ENCODE results near the gene RAET1E.
"Not testable (repeated sequence)": the region's sequence is repeated elsewhere in the genome, so short reads cannot be mapped to it uniquely, and the experiment has no call there.

The RAET1E gene

GRCh38 chr6:149897855-149898744 is at the start of gene RAET1E:
RAET1E (minus strand) TSS chr6:149898113; CDS start chr6:149890901, 7,212 bp downstream.
- DNase-seq (ENCODE audit: low spot score): peak; percentile 40

DNA sequence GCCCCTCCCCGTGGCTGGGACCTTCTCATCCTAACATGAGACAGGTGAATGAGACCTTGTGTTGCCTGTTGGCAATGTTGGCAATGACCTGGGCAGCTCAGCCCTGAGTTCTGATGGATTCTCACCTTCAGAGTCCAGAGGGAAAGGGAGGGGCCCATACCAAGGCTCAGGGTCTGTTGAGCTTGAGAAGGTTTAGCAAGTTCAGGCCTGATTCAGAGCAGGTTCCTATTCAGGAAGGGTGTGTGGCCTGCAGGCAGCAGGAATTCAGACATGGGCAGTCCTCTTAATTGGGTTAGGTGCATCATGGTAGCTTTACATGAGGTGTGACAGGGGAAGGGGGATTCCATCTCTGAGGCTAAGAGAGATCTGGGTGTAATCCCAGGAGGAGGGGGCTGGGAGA is 49.6 kb upstream of the RAET1E start:
- DNase-seq (ENCODE audit: low spot score): not testable (repeated sequence)

- peak; percentile 15 for DNase-seq (ENCODE audit: low spot score)
Measured at GRCh38 chr6:149946631-149947030, 48.7 kb upstream of the RAET1E start.

GRCh38 chr6:149945276-149945675 is 47.4 kb upstream of the RAET1E start:
- not testable (repeated sequence) for DNase-seq (ENCODE audit: low spot score)

DNA sequence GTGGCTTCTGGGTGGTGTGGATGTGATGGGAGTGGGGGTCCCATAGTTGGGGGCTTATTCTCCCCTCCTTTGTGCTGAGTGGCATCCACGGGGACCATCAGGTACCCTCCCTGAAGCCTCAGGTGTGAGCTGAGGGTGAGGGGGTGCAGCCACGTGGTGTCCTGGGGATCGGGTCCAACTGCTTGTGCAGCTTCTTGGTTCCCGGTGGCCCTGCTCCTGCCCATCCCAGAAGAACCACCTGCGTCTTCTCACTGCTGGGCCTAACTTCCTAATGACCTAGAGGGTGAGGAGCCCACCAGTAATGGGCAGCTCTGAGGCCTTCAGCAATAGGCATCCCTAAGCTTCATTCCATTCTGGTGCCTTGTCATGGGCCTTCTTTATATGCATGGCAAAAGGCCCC is 45.4 kb upstream of the RAET1E start:
- DNase-seq (ENCODE audit: low spot score): not testable (repeated sequence)

DNA sequence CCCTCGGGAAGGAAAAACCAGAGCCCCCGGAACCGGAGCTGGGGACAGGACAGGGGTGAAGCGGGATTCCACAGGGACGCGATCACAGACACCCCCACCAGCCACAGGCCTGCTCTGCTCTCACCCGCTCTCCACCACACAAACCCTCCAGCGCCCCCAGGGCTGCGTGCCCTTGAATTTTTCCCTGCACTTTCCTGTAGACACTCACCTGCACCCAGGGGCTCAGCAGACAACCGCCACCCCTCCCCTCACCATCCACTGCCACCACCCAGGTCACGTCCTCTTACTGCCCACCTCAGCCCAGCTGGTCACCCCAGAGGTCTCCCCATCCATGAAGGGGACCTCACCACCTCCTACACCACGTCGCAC is 44.5 kb upstream of the RAET1E start:
- no peak for DNase-seq (ENCODE audit: low spot score)

GRCh38 chr6:149941583-149942460 is 43.9 kb upstream of the RAET1E start, which contains the start of gene ULBP2:
ULBP2 (plus strand) TSS chr6:149942014; CDS start chr6:149942073, 59 bp downstream.
- peak; percentile 80 for DNase-seq (ENCODE audit: low spot score)

DNA sequence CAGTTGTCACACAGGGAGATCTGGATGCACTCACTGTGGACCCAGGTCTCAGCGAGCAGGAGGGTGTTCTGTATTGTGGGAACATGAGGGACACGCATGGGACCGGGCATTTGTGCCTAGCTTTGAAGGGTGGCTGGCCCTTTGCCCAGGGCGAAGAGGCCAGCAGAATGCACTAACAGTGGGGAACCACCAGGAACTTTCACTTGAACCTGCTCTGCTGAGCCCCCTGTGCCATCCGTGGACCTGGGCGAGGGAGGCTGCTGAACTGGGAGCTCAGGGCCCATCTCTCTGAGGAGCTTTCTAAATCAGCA is 42.7 kb upstream of the RAET1E start:
- no peak for DNase-seq (ENCODE audit: low spot score)

DNA sequence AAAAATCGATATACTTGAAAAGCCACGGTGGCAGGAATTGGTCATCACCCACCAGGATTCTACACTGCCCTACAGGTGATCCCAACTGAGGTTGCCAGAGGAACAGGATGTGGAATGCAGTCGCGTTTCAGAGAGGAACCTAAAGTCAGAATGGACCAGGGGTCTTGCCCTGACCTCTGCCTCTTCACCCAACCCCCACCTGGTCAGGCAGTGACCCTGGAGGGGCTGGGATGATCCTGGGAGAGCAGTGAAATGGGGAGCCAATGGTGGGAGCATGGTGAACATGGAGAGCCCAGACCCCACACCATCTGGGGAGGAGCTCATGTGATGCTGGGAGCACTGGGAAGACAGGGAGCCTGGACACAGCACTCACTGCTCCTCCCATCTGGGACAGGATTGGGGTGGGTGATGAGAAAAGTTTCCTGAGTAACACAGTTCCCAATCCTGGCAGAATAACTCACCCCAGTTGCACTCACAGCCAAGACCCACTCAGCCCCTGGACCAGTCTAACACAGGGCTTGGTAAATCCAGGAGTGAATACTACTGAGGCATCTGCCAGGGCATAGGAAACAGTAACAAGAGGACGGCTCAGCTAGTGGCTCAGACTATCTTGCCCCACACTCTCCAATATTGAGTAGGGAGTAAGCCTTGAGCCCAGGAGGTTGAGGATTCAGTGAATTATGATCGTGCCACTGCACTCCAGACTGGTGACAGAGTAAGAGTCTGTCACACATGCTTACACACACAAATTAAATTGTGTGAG is 42.2 kb upstream of the RAET1E start:
- DNase-seq (ENCODE audit: low spot score): peak; percentile 44

GRCh38 chr6:149939356-149939648 is 41.4 kb upstream of the RAET1E start:
- no peak for DNase-seq (ENCODE audit: low spot score)

- DNase-seq (ENCODE audit: low spot score): peak; percentile 49
Measured at GRCh38 chr6:149938571-149939355, 40.9 kb upstream of the RAET1E start.

DNA sequence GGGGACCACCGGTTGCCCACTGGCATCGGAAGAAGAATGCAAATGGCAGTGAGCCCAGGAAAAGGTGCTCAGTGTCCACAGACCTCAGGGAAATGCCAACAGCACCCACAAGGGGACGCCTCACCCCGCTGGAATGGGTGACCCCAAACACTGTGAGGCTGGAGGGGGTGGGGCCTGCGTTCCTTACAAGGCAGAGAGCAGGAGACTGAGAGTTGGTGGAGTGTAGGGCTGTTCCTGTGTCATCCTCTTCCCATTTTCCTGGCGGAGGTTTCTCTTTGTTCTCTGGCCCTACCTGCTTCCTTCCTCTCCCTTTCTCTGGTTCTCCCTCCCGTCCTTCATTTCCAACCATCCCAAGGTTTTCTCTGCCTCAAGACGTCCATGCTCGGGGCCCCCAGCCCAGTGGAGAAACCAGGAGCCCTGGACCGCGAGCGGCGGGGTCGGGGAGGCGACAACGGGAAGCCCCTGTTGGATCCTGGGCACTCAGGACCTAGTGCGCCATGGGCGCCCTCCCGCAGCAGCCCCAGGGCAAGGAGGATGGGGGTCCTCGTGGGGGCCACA is 40.2 kb upstream of the RAET1E start:
- DNase-seq (ENCODE audit: low spot score): not testable (repeated sequence)

DNA sequence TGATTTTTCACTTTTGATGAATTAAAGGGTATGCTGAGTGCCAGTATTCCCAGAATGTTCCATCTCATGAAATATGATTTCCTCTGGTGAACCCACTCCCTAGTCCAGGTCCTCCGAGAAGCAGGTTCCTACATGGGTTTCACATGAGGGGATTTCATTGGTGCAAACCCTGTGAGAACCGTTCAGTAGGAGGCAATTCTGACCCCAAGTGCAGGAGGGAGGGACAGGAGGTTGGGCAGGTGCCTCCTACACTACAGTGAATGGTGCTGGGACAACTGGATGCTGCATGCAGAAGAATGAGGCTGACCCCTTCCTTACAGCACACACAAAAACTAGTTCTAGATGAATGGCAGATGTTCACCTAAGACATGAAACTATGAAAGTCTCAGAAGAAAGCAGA is 38.8 kb upstream of the RAET1E start:
- DNase-seq (ENCODE audit: low spot score): peak; percentile 23

GRCh38 chr6:149935668-149936067 is 37.8 kb upstream of the RAET1E start:
- no peak for DNase-seq (ENCODE audit: low spot score)

- peak; percentile 35 for DNase-seq (ENCODE audit: low spot score)
Measured at GRCh38 chr6:149935246-149935645, 37.3 kb upstream of the RAET1E start.

- peak; percentile 58 for DNase-seq (ENCODE audit: low spot score)
Measured at GRCh38 chr6:149934249-149935156, 36.6 kb upstream of the RAET1E start.

DNA sequence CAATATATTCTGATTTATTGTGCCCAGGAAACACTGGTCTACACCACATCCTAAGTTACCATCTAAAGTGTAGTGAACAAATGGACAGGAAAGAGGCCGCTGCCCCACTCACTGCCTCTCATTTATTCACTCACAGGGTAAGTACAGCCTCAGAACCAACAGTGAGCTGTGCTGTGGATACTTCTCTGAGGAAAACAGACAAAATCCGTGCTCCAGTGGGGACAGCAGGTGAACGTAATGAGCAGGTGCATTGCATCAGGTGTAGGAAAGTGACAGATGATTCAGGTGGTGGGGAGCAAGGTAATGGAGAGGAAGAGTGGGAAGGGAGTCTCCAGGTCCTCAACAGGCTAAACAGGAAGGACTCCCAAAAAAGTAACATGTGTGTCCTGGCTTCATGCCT is 35.5 kb upstream of the RAET1E start:
- peak; percentile 34 for DNase-seq (ENCODE audit: low spot score)

DNA sequence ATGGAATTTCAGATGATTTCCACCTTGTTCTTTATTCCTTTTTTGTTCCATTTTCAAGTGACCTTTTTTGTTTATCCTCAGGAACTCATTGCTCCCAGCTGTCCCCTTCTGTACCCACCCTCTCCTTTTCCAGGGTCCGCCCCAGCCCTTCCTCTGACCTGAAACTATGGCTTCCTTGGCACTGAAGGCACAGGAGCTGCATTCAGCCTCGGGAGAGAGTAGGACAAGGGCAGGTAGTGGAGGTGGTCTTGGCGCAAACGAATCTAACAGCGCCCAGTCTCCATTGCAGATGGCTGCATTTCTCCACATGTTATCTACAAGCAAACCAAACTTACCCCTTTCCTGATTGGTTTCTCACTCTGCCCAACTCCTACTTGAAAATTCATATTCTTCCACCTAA is 35.1 kb upstream of the RAET1E start:
- peak; percentile 29 for DNase-seq (ENCODE audit: low spot score)

DNA sequence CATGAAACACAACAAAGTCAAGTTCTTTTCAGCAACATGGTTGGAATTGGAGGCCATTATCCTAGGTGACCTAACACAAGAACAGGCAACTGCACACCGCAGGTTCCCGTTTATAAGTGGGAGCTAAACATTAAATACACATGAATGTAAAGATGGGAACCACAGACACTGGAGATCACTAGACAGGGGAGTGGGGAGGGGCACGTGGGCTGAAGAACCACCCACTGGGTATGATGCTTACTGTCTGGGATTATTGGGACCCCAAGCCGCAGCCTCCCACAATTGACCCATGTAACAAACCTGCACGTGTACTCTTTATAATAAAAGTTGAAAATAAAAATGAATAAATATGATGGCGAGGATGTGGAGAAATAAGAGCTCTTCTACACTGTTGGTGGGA is 33.6 kb upstream of the RAET1E start:
- DNase-seq (ENCODE audit: low spot score): no peak

DNA sequence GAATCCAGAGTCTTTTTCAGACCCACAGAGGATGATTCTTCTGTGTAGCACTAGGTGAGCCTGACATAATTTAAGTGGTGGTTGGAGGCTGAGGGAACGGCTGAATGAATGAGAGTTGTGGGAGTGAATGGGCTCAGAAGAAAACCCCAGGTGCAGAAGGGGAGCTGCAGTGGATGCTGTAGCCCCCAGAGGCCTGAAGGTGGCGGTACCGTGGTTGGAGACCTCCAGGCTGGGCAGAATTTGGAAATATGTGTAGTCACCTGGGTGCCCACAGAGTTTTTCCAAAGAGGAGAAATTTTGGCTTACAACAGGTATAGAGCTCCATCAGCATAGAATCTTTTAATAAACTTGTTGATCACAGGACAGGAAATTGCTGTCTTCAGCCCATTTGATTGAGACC is 31.5 kb upstream of the RAET1E start:
- DNase-seq (ENCODE audit: low spot score): no peak

Measured in ecto neural progenitor cell (in vitro differentiated cells).